Stimulated activated CD4-positive, alpha-beta T cell treated with anti-CD3 and anti-CD28 coated beads, TNF-alpha, amount 100 ng/mL, for 24 hours (primary cell): ENCODE measurements around the gene SLC10A3.
A peak's percentile ranks its signal among the peaks of the same experiment; 100 is the strongest.

Experiments
- DNase-seq, 3 experiments: peaks; one replicate each; pipeline ENCODE4 v3.0.0-alpha.2; 2020; ENCODE audit warnings: low read depth in 3 of 3

Gene SLC10A3

DNA sequence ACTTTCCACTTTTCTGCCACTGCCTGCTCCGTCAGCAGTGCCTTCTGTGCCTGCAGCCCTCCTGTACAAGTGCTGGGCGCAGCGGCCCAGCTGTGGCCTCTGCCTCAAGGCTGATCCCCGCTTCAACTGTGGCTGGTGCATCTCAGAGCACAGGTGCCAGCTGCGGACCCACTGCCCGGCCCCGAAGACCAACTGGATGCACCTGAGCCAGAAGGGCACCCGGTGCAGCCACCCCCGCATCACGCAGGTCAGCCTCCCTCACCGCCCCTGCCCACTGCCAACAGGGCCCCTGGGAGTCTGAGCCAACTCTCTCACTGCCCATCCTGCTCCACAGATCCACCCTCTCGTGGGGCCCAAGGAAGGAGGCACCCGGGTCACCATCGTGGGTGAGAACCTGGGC is 24.8 kb downstream of the SLC10A3 start:
- DNase-seq, result no peak

DNA sequence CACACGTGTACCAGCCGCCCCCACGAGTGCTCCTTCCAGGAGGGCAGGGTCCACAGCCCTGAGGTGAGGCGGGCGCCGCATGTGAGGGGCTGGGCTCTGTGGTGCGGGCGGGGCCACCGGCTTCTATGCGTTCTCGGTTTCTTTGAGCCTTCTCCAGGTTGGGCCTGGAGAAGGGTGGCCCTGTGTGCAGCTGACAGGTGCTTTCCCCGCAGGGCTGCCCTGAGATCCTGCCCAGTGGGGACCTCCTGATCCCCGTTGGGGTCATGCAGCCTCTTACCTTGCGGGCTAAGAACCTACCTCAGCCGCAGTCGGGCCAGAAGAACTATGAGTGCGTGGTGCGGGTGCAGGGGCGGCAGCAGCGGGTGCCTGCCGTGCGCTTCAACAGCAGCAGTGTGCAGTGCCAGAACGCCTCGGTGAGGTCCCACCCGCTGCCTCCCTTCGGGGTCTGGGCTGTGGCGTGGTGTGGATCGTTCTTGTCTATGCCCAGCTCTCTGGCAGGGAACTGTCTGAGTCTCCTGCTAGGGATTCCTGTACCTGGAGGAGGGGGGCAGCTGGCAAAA is 25.5 kb downstream of the SLC10A3 start:
- DNase-seq, result no peak

DNA sequence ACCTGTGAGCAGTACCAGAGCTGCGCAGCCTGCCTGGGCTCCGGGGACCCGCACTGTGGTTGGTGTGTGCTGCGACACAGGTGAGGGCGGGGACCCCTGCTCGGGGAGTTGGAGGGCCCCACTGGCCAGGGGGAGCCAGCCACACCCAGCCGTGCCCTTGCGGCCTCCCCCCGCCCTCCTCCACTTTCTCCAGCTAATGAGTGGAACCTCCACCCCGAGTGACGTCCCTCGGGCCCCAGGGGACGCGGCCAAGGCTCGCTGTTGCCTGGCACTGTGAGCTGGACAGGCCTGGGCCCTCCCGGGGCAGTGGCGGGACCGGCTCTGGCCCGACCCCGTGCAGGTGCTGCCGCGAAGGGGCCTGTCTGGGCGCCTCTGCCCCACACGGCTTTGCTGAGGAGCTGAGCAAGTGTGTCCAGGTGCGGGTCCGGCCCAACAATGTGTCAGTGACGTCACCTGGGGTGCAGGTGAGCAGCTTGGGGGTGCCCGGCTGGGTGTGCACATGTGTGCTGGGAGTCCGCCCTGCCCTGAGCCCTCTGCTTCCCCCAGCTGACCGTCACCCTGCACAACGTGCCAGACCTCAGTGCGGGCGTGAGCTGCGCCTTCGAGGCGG is 26.7 kb downstream of the SLC10A3 start:
- DNase-seq, result no peak

DNA sequence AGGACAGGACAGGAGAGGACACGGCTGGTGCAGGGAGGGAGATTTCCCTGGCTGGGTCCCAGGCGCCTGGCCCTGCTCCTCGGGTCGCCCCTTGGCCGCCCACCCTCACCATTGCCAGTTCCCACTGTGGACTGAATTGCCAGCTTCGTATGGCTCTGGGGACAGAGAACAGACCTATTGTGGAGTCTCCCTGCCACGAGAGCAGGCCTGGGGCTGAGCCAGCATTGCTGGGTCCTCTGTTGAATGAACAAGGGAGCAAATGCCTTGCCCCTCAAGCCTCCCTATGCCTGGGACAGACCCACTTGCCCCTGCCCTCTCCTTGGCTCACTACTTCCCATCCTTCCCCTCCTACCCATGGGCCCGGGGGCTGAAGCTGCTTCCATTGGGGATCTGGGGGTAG is 28.0 kb downstream of the SLC10A3 start:
- DNase-seq, result no peak

DNA sequence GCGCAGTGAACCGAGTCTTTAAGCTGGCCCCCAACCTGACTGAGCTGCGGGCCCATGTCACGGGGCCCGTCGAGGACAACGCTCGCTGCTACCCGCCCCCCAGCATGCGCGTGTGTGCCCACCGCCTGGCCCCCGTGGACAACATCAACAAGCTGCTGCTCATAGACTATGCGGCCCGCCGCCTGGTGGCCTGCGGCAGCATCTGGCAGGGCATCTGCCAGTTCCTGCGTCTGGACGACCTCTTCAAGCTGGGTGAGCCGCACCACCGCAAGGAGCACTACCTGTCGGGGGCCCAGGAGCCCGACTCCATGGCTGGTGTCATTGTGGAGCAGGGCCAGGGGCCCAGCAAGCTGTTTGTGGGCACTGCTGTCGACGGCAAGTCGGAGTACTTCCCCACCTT is 30.1 kb downstream of the SLC10A3 start:
- no peak for DNase-seq

DNA sequence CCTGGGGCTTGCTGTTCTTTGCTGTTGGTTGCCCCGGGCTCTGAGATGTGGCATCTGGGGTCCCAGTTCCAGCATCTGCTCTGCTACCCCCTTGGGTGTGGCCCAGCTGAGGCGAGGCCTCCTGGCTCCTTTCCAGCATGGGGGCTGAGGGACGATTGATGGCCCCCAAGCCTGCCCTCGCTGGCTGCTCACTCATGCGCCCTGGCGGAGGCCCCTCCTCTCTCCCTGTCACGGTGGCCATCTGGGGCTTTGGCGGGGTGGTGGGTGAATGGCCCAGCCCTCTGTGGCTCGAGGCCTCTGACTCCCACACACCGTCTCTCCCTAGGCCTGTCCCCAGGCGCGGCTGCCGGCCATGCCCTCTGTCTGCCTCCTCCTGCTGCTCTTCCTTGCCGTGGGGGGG is 30.6 kb downstream of the SLC10A3 start:
- DNase-seq, result no peak

DNA sequence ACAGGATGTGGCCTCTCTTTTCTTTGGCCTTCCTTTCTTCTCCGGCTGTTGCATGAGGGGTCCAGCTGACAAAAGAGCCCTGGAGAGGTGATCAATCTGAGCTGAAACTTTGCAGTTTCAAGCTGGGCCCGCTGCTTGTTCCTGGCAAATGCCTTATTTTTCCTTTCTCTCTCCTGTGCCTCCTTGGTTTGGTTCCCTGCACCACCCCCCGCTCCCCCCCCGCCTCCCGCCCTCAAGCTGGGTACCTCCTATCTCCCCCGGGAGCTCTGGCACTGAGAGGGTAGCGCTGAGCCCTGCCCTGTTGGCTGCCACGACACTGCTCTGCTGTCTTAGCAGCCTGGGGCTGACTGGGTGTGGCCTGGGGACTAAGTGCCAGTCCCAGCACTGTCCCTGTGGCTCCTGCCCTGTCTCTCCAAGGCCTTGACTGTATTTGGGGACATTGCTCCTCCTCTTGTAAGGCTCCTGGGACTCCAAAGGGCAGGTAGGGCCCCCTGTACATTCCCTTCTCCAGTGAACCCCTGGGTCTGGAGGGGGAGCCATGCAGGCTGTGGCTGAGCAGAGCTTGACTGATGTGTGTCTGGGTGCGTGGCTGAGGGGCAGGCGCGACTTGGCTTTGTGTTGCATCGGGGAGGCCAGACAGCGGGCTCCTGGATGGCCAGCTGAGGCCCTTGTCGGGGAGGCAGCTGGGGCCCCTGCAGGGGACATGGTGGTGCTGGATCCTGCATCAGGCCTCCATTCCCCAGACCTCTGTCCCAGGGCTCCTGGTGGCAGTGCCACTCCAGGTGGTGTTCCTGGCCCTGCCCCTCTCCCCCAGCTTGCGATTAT is 31.3 kb downstream of the SLC10A3 start:
- no peak for DNase-seq

DNA sequence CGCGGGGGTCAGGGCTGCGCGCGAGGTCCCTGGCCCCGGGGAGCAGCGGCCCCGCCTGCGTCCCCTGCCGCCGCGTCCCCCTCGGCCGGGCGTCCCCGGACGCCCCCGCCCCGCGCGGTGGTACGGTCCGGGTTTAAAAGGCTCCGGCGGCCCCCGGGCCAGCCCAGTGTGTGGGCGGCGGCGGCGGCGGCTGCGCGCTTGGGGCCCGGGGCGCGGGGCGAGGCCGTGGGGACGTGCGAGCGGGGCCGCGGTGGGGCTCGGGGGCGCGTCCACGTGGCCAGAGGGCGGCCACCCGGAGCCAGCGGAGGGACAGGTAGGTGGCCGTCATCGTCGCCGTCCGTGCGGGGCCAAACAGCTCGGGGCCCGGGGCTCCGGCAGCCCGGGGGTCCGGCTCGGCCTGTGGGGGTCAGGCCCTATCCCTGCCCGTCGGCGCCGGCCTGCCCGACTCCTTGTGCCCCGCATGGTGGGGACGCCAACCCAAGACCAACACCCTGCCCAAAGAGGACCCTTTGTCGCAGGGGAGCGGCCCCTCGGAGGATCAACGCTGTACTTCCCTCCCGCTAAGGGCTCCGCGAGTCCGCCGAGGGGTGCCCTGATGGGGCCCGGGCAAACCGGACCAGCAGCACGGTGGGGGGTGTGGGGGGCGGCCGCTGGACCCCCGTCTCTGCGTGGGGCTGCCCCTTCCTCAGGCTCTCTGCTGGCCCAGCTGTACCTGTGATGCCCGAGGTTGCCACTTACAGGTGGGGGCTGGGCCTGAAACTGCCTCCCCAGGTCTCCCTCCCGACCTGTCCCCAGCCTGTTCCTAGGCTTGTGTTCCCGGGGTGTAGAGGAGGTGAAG is 32.1 kb downstream of the SLC10A3 start, which contains the start of gene PLXNA3:
TSS of gene PLXNA3 (plus strand) at position 166 of the 838 bp plus-strand sequence. CDS start 1,903 bp downstream, outside the sequence.
- DNase-seq, result peak in 2 of 3 experiments; percentile 33 to 50

DNA sequence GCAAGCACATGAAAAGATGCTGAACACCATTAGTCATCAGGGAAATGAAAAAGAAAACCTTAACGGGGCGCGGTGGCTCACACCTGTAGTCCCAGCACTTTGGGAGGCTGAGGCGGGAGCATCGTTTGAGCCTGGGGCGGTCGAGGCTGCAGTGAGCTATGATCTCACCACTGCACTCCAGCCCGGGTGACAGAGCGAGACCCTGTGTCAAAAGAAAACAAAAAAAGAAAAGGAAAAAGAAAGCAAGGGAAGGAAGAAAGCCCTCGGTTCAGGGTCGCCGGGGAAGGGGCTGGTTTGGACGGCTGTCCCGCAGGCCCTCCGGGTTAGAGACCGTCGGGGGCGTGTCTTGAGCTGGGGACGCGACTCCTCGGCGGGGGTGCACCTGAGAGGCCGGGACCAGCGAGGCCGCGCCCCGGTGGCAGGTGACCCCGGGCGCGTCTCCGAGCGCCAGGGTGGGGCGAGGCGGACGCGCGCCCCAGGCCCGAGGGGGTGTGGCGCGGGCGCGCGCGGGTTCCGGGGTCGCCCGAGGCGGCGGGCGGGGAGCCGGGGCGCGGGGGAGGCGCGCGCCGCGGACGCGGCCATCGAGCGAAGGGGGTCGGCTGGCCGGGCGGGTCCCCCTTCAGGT is 32.8 kb downstream of the SLC10A3 start:
- DNase-seq, result peak in 1 of 3 experiments; percentile 37

DNA sequence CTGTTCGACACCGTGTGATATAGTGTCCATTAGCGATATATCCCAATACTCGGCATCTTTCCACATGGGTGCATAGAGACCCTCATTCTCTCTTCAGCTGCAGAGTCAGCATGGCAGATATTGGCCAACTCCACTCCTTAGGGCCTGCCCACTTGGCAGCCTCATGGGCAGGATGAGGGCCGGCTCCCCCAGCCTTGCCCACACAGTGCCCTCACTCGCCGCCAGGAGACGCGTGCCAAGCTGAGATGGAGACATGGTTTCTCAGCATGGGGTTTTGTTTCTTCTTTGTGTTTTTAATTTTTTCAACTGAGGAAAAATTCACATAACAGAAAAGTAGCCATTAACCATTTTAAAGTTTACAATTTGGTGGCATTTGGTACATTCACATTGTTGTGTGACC is 37.6 kb downstream of the SLC10A3 start:
- DNase-seq, result no peak

DNA sequence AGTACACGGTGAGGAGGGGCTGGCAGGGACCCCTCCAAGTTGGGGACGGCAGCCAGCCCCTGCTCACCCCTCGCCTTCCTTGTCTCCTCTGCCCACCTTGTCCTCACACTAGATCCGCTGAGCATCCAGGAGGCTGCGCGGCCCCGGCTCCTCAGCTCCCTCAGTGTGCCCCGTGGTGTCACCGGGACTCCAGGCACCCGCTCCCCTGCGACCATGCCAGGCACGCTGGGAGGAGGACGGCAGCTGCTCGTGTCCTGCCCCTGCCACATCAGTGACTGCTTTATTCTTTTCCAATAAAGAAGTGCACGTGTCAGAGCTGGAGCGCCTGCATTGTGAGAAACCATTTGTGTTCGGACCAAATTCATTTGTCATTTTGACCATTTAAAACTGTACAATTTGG is 40.1 kb downstream of the SLC10A3 start:
- DNase-seq, result no peak

DNA sequence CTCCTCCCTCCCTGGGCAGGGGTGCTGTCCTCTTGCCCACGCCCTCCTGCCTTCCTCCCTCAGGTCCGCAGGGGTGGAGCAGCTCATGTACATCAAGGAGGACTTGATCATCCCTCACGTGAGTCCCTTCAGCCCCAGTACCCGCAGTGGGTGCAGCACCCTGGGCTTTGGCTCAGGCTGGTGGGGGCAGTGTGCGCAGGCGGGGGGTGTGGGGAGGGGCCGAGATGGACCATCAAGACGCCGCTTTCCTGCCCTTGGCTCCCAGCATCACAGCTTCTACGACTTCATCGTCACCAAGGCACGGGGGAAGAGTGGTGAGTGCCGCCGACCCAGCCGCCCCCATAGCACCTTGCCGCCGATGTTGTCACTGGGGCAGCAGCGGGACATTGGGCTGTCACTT is 40.8 kb downstream of the SLC10A3 start:
- DNase-seq, result no peak

DNA sequence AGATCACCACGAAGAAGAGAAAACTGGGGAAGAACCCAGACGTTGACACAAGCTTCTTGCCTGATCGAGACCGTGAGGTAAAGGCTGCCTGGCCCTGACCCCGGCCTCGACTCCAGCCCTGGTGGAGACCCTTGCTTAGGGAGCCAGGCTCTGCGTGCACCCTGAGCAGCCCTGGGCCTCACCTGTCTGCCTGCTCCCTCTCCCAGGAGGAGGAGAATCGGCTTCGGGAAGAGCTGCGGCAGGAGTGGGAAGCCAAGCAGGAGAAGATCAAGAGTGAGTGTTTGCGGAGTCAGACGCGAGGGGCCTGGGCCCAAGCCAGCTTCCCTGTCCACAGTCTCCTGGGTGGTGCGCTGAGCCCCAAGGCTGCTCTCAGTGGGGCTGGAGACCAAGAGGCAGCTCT is 41.9 kb downstream of the SLC10A3 start:
- no peak for DNase-seq

DNA sequence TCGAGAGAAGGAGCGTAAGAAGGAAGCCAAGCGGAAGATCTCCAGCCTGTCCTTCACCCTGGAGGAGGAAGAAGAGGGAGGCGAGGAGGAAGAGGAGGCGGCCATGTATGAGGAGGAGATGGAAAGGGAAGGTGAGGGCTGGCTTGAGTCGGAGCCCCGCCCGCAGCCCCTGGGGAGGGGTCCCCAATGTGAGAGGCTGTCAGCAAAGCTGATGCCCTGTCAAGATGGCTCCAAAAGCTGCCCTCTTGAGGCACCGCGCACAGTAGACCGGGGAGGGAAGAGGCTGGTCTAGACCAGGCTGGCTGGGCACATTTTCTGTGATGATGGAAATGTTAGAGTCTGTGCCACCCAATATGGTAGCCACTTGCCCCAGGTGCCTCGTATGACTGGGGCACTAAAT is 44.0 kb downstream of the SLC10A3 start:
- no peak for DNase-seq

DNA sequence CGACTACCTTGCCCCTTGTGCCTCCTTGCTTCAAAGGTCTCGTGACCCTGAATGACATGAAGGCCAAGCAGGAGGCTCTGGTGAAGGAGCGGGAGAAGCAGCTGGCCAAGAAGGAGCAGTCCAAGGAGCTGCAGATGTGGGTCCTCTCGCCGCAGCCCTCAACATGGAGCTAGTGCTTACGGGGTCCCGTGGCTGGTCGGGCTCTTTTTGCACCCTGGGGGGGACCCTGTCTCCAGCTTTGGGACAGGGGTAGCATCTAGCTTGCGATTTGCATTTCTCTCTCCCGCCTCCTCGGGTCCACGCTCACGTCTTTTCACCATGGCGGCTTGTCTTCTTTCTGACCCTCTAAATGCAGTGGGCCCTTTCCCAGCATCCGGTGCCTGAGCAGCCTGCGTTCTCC is 44.7 kb downstream of the SLC10A3 start:
- DNase-seq, result no peak

DNA sequence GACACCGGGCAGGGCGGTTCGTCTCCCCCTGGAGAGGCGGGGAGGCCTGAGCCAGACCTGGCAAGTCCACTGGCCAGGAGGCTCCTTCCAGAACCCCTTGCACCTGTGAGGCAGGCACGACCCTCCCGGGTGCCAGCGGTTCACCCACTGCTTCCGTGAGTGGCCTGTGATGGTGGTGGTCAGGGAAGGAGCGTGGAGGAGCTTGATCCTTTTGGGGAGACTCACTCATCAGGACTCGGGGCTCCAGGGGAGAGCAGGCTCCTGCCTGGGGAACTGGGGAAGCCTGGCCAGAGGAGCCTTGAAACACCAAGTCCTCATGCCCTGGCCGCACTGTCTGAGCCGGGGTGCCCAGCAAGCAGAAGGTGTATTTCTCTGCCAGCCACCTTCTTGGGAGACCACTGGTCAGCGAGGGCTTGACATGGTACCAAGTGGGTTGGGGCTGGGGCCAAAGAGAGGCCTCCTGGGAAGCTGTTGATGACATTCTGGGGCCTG is 45.6 kb downstream of the SLC10A3 start:
- DNase-seq, result no peak

DNA sequence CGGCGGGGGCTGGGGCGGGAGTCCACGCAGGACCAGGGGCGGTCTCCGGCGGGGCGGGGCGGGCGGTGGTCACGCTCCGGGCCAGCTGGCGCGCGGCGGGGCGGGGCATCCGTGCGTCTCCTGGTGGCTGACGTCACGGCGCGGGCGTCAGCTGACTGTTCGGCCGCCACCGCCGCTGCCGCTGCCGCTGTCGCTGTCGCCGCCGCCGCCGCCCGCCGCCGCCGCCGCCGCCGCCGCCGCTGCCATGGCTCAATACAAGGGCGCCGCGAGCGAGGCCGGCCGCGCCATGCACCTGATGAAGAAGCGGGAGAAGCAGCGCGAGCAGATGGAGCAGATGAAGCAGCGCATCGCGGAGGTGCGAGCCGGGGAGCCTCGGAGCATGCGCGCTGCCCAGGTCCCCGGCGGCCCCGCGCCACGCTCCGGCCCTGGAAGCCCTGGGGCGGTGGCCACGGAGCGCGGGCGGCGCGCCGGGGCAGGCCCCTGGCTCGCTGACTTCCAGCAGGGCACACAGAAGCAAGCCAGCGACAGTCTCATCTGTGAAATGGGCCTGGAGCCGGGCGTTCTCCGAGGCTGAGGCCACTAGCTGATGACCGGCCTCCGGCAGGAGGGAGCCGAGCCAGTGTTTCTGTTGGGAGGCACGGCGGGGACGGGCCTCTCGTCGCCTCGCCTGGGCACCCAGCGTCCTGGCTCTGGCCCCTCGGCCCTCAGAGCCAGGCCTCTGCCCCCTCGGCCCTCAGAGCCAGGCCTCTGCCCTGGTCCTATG is 46.3 kb downstream of the SLC10A3 start, which contains the start of gene FAM50A:
TSS of gene FAM50A (plus strand) at position 150 of the 763 bp plus-strand sequence. CDS start at position 245, 95 bp downstream.
- peak; percentile 32 to 72 (median 55) for DNase-seq

DNA sequence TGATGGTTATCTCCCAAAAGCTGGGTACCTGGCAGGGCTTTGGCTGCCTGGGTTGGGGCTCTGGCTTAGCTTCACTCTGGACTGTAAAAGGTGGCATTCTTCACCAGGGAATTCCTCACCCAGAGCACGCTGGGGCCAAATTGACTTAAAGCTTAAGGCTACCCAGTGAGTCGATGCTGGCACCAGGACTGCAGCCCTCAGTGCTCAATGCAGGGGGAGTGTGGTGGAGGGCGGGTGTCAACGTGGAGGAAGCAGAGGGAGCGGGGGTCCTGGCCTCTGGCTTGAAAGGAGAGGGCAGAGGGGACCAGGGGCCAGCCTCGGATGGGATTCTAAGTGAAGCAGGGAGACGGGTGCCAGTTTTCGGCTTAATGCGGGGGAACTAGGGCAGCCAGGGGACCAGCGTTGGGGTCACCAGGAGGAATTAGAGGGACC is 46.9 kb downstream of the SLC10A3 start:
- no peak for DNase-seq

DNA sequence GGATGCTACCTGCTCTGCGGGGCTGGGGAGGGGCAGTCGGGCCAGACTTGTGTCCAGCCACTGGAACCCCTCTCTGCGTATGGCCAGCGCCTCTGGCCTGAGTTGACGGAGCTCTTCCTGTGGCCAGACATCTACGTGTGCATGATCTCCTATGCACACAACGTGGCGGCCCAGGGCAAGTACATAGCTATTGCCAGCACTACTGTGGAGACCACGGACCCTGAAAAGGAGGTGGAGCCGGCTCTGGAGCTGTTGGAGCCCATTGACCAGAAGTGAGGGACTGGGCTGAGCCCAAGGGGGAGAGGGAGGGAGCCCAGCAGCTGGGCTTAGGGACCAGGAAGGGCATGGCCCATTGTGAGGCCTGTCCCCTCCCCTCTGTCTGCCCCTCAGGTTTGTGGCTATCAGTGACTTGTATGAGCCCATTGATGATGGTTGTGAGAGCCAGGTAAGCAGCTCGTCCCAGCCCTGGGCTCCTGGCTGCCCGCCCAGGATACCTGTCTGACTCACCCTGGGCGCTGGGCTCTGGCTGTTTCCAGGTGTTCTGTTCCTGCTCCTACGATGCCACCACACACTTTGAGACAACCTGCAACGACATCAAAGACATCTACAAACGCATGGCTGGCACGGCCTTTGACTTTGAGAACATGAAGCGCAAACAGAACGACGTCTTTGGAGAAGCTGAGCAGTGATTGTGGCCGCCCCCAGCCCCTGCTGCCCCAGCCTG is 48.3 kb downstream of the SLC10A3 start:
- no peak for DNase-seq

DNA sequence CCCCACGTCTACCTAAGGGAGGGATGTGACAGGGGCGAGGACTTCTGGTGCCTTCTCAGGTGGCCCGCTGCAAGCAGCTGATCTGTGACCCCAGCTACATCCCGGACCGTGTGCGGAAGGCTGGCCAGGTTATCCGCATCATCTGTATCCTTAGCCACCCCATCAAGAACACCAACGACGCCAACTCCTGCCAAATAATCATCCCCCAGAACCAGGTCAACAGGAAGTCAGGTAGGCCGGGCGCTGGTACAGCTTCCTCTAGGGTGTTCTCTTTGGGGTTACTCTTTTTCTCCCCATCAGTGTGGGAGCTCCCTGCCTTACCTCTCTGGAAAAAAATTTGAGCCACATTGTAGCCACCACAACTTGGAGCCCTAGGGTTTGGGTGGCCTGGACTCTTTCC is 48.9 kb downstream of the SLC10A3 start:
- no peak for DNase-seq
